ENCODE results near the gene VAC14.

VAC14 gene

GRCh38 chr16:70710422-70711210, 90.3 kb downstream of the VAC14 start:
- no peak overlapping the region for H3K4me3 ChIP-seq (ENCODE audit: low read length)
- H3K4me1 ChIP-seq (ENCODE audit: control insufficient read depth, insufficient read depth, low read length): peaks cover 50% of the 10 kb centered on the region
- H3K27me3 ChIP-seq (ENCODE audit: control insufficient read depth, insufficient read depth, low read length): no peaks in the 10 kb centered on the region
- H3K9ac ChIP-seq (ENCODE audit: low read length): no peak overlapping the region
- H3K27ac ChIP-seq (ENCODE audit: low read depth, low read length): no peak overlapping the region
- H3K36me3 ChIP-seq (ENCODE audit: control insufficient read depth, insufficient read depth, low read length): no peaks in the 10 kb centered on the region

GRCh38 chr16:70709942-70710341, 91.0 kb downstream of the VAC14 start:
- peak overlapping the region; percentile 44 for H3K27ac ChIP-seq (ENCODE audit: low read depth, low read length)
- H3K9ac ChIP-seq (ENCODE audit: low read length): no peak overlapping the region
- H3K27me3 ChIP-seq (ENCODE audit: control insufficient read depth, insufficient read depth, low read length): no peaks in the 10 kb centered on the region
- no peaks in the 10 kb centered on the region for H3K36me3 ChIP-seq (ENCODE audit: control insufficient read depth, insufficient read depth, low read length)
- peaks cover 46% of the 10 kb centered on the region for H3K4me1 ChIP-seq (ENCODE audit: control insufficient read depth, insufficient read depth, low read length)
- H3K4me3 ChIP-seq (ENCODE audit: low read length): no peak overlapping the region

GRCh38 chr16:70709457-70709856, 91.5 kb downstream of the VAC14 start:
- H3K4me1 ChIP-seq (ENCODE audit: control insufficient read depth, insufficient read depth, low read length): peaks cover 46% of the 10 kb centered on the region
- no peak overlapping the region for H3K4me3 ChIP-seq (ENCODE audit: low read length)
- H3K9ac ChIP-seq (ENCODE audit: low read length): no peak overlapping the region
- no peaks in the 10 kb centered on the region for H3K36me3 ChIP-seq (ENCODE audit: control insufficient read depth, insufficient read depth, low read length)
- no peaks in the 10 kb centered on the region for H3K27me3 ChIP-seq (ENCODE audit: control insufficient read depth, insufficient read depth, low read length)
- H3K27ac ChIP-seq (ENCODE audit: low read depth, low read length): peak overlapping the region; percentile 44

- Histone ChIP-seq H3K4me1 (ENCODE audit: control insufficient read depth, insufficient read depth, low read length) (peaks cover 50% of the 10 kb centered on the region), H3K27me3 (ENCODE audit: control insufficient read depth, insufficient read depth, low read length) (no peaks in the 10 kb centered on the region), H3K36me3 (ENCODE audit: control insufficient read depth, insufficient read depth, low read length) (no peaks in the 10 kb centered on the region), H3K4me3 (ENCODE audit: low read length) (no peak overlapping the region), H3K9ac (ENCODE audit: low read length) (no peak overlapping the region), H3K27ac (ENCODE audit: low read depth, low read length) (peak overlapping the region; percentile 3)
Measured at GRCh38 chr16:70708366-70709246, 92.4 kb downstream of the VAC14 start.

GRCh38 chr16:70706948-70707465, 94.0 kb downstream of the VAC14 start:
- Histone ChIP-seq H3K9ac (ENCODE audit: low read length) (no peak overlapping the region), H3K4me3 (ENCODE audit: low read length) (no peak overlapping the region), H3K27ac (ENCODE audit: low read depth, low read length) (peak overlapping the region; percentile 90), H3K4me1 (ENCODE audit: control insufficient read depth, insufficient read depth, low read length) (peaks cover 55% of the 10 kb centered on the region), H3K36me3 (ENCODE audit: control insufficient read depth, insufficient read depth, low read length) (no peaks in the 10 kb centered on the region), H3K27me3 (ENCODE audit: control insufficient read depth, insufficient read depth, low read length) (no peaks in the 10 kb centered on the region)

GRCh38 chr16:70705056-70705455, 95.9 kb downstream of the VAC14 start:
- Histone ChIP-seq H3K4me1 (ENCODE audit: control insufficient read depth, insufficient read depth, low read length) (peaks cover 72% of the 10 kb centered on the region), H3K36me3 (ENCODE audit: control insufficient read depth, insufficient read depth, low read length) (no peaks in the 10 kb centered on the region), H3K4me3 (ENCODE audit: low read length) (no peak overlapping the region), H3K27ac (ENCODE audit: low read depth, low read length) (peak overlapping the region; percentile 90), H3K9ac (ENCODE audit: low read length) (no peak overlapping the region), H3K27me3 (ENCODE audit: control insufficient read depth, insufficient read depth, low read length) (no peaks in the 10 kb centered on the region)

GRCh38 chr16:70704586-70704985, 96.4 kb downstream of the VAC14 start:
- Histone ChIP-seq H3K36me3 (ENCODE audit: control insufficient read depth, insufficient read depth, low read length) (no peaks in the 10 kb centered on the region), H3K4me3 (ENCODE audit: low read length) (no peak overlapping the region), H3K27me3 (ENCODE audit: control insufficient read depth, insufficient read depth, low read length) (no peaks in the 10 kb centered on the region), H3K4me1 (ENCODE audit: control insufficient read depth, insufficient read depth, low read length) (peaks cover 75% of the 10 kb centered on the region), H3K9ac (ENCODE audit: low read length) (no peak overlapping the region), H3K27ac (ENCODE audit: low read depth, low read length) (peak overlapping the region; percentile 90)

- Histone ChIP-seq H3K27me3 (ENCODE audit: control insufficient read depth, insufficient read depth, low read length) (no peaks in the 10 kb centered on the region), H3K9ac (ENCODE audit: low read length) (no peak overlapping the region), H3K36me3 (ENCODE audit: control insufficient read depth, insufficient read depth, low read length) (no peaks in the 10 kb centered on the region), H3K4me1 (ENCODE audit: control insufficient read depth, insufficient read depth, low read length) (peaks cover 73% of the 10 kb centered on the region), H3K27ac (ENCODE audit: low read depth, low read length) (peak overlapping the region; percentile 90), H3K4me3 (ENCODE audit: low read length) (no peak overlapping the region)
Measured at GRCh38 chr16:70703835-70704381, 97.0 kb downstream of the VAC14 start.

GRCh38 chr16:70703041-70703834, 97.7 kb downstream of the VAC14 start:
- Histone ChIP-seq H3K4me3 (ENCODE audit: low read length) (peak overlapping the region; percentile 2), H3K4me1 (ENCODE audit: control insufficient read depth, insufficient read depth, low read length) (peaks cover 75% of the 10 kb centered on the region), H3K27me3 (ENCODE audit: control insufficient read depth, insufficient read depth, low read length) (no peaks in the 10 kb centered on the region), H3K27ac (ENCODE audit: low read depth, low read length) (peak overlapping the region; percentile 90), H3K36me3 (ENCODE audit: control insufficient read depth, insufficient read depth, low read length) (no peaks in the 10 kb centered on the region), H3K9ac (ENCODE audit: low read length) (no peak overlapping the region)

- no peaks in the 10 kb centered on the region for H3K27me3 ChIP-seq (ENCODE audit: control insufficient read depth, insufficient read depth, low read length)
- peak overlapping the region; percentile 2 for H3K4me3 ChIP-seq (ENCODE audit: low read length)
- H3K36me3 ChIP-seq (ENCODE audit: control insufficient read depth, insufficient read depth, low read length): no peaks in the 10 kb centered on the region
- peaks cover 81% of the 10 kb centered on the region for H3K4me1 ChIP-seq (ENCODE audit: control insufficient read depth, insufficient read depth, low read length)
- peak overlapping the region; percentile 63 for H3K9ac ChIP-seq (ENCODE audit: low read length)
- peak overlapping the region; percentile 90 for H3K27ac ChIP-seq (ENCODE audit: low read depth, low read length)
Measured at GRCh38 chr16:70702624-70703023, 98.3 kb downstream of the VAC14 start.

- H3K4me1 ChIP-seq (ENCODE audit: control insufficient read depth, insufficient read depth, low read length): peaks cover 80% of the 10 kb centered on the region
- no peak overlapping the region for H3K9ac ChIP-seq (ENCODE audit: low read length)
- peak overlapping the region; percentile 90 for H3K27ac ChIP-seq (ENCODE audit: low read depth, low read length)
- H3K27me3 ChIP-seq (ENCODE audit: control insufficient read depth, insufficient read depth, low read length): no peaks in the 10 kb centered on the region
- no peak overlapping the region for H3K4me3 ChIP-seq (ENCODE audit: low read length)
- no peaks in the 10 kb centered on the region for H3K36me3 ChIP-seq (ENCODE audit: control insufficient read depth, insufficient read depth, low read length)
Measured at GRCh38 chr16:70701998-70702397, 99.0 kb downstream of the VAC14 start.

Data from rectal smooth muscle tissue (tissue), 1 donor.